ENCODE results near the gene MSRB3. TPM values are rescaled to one million over a fixed set of nuclear protein-coding genes. Genes with fewer than 3 reads are reported as not detected.

Gene MSRB3
- total RNA-seq, 1 experiment from 2014 or later, result 0.55 TPM

GRCh38 chr12:65444996-65445395 is 166.5 kb downstream of the MSRB3 start:
- no peak for TF ChIP-seq CTCF (conservative IDR thresholded peaks at IDR 0.05)
- TF ChIP-seq EZH2 (IDR thresholded peaks at IDR 0.05; ENCODE audit: low read depth), result no peak
- CTCF ChIA-PET, result no interaction called here

GRCh38 chr12:65446901-65447300 is 168.4 kb downstream of the MSRB3 start:
- Histone ChIP-seq H2AFZ (no peak overlapping the region), H3K79me2 (ENCODE audit: low read depth) (no peaks in the 10 kb centered on the region), H3K4me1 (replicated peaks; ENCODE audit: insufficient read depth) (peaks cover 5% of the 10 kb centered on the region), H3K27ac (no peak overlapping the region), H3F3A (ENCODE audit: insufficient read depth, low read depth) (no peaks in the 10 kb centered on the region), H3K36me3 (ENCODE audit: low read depth) (no peaks in the 10 kb centered on the region), H3K27me3 (ENCODE audit: insufficient read depth, low read depth) (no peaks in the 10 kb centered on the region), H3K9me2 (ENCODE audit: insufficient read depth) (no peaks in the 10 kb centered on the region), H3K9me3 (ENCODE audit: insufficient read depth, low read depth) (no peaks in the 10 kb centered on the region), H3K4me2 (no peak overlapping the region), H4K20me1 (ENCODE audit: insufficient read depth) (no peaks in the 10 kb centered on the region), H3K4me3 (no peak overlapping the region)
- intact Hi-C loops (cut with micrococcal nuclease; ENCODE audit: unreplicated experiment), result no loop called here
- BruUV-seq (replicated peaks), result no TSS peak
- DNase-seq, result no peak
- TF ChIP-seq EZH2 (IDR thresholded peaks at IDR 0.05; ENCODE audit: low read depth) (no peak), CTCF (conservative IDR thresholded peaks at IDR 0.05) (no peak)
- ChIA-PET POLR2A (ENCODE audit: unreplicated experiment) (no interaction called here), CTCF (no interaction called here)

More at GRCh38 chr12:65444996-65445395, 166.5 kb downstream of the MSRB3 start:
- H3K36me3 ChIP-seq (ENCODE audit: low read depth), result no peaks in the 10 kb centered on the region
- H3K9me3 ChIP-seq (ENCODE audit: insufficient read depth, low read depth), result no peaks in the 10 kb centered on the region
- H3K4me1 ChIP-seq (replicated peaks; ENCODE audit: insufficient read depth), result peaks cover 5% of the 10 kb centered on the region
- no peaks in the 10 kb centered on the region for H3K27me3 ChIP-seq (ENCODE audit: insufficient read depth, low read depth)
- H4K20me1 ChIP-seq (ENCODE audit: insufficient read depth), result no peaks in the 10 kb centered on the region
- H2AFZ ChIP-seq, result no peak overlapping the region
- POLR2A ChIA-PET (ENCODE audit: unreplicated experiment), result no interaction called here
- no TSS peak for BruUV-seq (replicated peaks)
- no peak for DNase-seq
- H3F3A ChIP-seq (ENCODE audit: insufficient read depth, low read depth), result no peaks in the 10 kb centered on the region
- no peak overlapping the region for H3K27ac ChIP-seq
- no peak overlapping the region for H3K4me3 ChIP-seq
- no peak overlapping the region for H3K4me2 ChIP-seq
- intact Hi-C loops (cut with micrococcal nuclease; ENCODE audit: unreplicated experiment), result no loop called here
- H3K79me2 ChIP-seq (ENCODE audit: low read depth), result no peaks in the 10 kb centered on the region
- H3K9me2 ChIP-seq (ENCODE audit: insufficient read depth), result no peaks in the 10 kb centered on the region

- intact Hi-C loops (cut with micrococcal nuclease; ENCODE audit: unreplicated experiment), result no loop called here
- TF ChIP-seq EZH2 (IDR thresholded peaks at IDR 0.05; ENCODE audit: low read depth), result no peak
- no peak for TF ChIP-seq CTCF (conservative IDR thresholded peaks at IDR 0.05)
- no peak for DNase-seq
- Histone ChIP-seq H3K9me2 (ENCODE audit: insufficient read depth) (no peaks in the 10 kb centered on the region), H3K27ac (no peak overlapping the region), H3K4me1 (replicated peaks; ENCODE audit: insufficient read depth) (peaks cover 5% of the 10 kb centered on the region), H2AFZ (no peak overlapping the region), H3K36me3 (ENCODE audit: low read depth) (no peaks in the 10 kb centered on the region), H3K4me2 (no peak overlapping the region), H3K27me3 (ENCODE audit: insufficient read depth, low read depth) (no peaks in the 10 kb centered on the region), H4K20me1 (ENCODE audit: insufficient read depth) (no peaks in the 10 kb centered on the region), H3K79me2 (ENCODE audit: low read depth) (no peaks in the 10 kb centered on the region), H3K9me3 (ENCODE audit: insufficient read depth, low read depth) (no peaks in the 10 kb centered on the region), H3K4me3 (no peak overlapping the region), H3F3A (ENCODE audit: insufficient read depth, low read depth) (no peaks in the 10 kb centered on the region)
- ChIA-PET POLR2A (ENCODE audit: unreplicated experiment) (no interaction called here), CTCF (no interaction called here)
- BruUV-seq (replicated peaks), result no TSS peak
Measured at GRCh38 chr12:65449400-65449799, 170.9 kb downstream of the MSRB3 start.
